NCI-H1417 treated with DMSO at 0.1 percent for 48 hours (cell line): ENCODE data around the gene LIMK2.
"Not testable (repeated sequence)": the region's sequence is repeated elsewhere in the genome, so short reads cannot be mapped to it uniquely, and the experiment has no call there.

Source experiments
- DNase-seq: peaks from one replicate; lab custom pipeline; 2025; lab: John Stamatoyannopoulos, UW

Gene LIMK2

DNA sequence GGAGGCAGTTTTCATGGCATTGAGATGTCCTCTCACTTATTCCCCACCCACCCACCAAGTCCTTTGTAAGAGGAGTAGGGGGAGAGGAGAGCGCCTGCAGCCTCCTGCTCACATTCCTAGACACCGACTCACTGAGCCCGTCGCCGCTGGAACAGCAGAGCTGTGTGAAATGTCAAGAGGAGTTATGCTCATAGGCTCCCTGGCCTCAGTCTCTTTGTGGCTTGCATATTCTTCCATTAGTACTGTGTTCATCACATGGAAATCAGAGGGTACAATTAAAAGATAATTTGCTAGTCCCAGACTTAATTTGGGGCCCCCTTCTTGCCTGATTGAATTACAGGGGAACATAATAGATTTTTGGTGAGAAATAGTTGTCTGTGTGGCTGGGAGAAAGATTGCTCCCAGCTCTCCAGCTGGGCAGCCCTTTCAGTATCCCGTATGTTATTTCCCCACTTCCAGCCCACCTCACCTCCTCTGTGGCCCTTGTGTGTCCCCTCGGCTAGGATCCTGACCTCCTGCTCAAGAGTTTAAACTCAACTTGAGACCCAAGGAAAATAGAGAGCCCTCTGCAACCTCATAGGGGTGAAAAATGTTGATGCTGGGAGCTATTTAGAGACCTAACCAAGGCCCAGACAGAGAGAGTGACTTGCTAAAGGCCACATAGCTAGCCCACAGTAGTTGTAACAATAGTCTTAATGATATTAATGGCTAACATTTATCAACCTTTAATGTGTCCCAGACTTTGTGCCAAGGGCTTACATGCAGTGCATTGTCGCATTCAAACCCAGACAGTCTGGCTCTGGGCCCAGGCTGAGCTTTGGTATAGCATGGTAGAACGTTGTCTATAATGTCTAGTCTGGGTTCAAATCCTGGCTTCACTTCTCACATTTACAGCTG is 32.2 kb downstream of the LIMK2 start:
- no peak for DNase-seq

DNA sequence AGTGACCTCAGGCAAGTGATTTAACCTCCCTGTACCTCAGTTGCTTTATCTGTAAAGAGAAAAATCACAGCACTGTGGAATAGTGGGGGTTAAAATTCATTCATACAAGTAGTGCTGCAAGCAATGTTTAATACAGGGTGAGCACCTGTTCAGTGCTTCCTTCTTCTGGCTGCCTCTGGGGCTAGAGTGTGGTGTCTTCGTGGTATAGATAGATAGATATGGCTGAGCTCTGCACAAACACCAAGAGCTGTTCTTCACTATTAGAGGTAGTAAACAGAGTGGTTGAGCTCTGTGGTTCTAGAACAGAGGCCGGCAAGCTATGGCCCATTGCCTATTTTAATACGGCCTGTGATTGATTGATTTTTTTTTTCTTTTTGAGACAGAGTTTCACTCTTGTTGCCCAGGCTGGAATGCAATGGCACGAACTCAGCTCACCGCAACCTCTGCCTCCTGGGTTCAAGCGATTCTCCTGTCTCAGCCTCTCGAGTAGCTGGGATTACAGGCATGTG is 32.9 kb downstream of the LIMK2 start:
- DNase-seq = no peak

DNA sequence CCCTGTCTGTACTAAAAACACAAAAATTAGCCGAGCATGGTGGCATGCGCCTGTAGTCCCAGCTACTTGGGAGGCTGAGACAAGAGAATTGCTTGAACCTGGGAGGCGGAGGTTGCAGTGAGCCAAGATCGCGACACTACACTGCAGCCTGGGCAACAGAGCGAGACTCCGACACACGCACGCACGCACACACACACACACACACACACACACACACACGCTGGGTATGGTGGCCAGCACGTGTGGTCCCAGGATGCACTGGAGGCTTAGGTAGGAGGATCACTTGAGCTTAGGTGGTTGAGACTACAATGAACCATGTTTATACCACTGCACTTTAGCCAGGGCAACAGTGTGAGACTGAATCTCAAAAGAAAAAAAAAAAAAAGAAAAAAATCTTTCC is 33.9 kb downstream of the LIMK2 start:
- DNase-seq = not testable (repeated sequence)

- DNase-seq = no peak
These were observed 34.6 kb downstream of the LIMK2 start for GRCh38 chr22:31246687-31247086.

DNA sequence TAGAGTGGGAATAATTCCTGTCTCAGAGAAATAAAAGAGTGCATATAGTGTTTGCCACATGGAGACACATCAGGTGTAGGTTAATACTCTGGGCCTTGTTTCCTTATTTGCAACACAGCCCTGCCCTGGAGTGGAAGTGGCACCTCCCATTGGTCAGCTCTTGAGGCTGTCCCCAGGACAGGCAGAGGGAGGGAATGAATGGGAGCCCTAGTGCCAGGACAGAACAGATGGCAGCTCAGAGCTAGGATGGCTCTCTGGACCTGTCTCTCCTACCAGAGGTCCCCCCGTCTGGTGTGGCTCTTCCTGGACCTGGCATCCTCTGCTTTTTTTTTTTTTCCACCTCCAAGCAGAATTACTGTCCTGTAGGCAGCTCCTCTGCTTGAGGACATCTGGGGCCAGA is 35.6 kb downstream of the LIMK2 start:
- no peak for DNase-seq

DNA sequence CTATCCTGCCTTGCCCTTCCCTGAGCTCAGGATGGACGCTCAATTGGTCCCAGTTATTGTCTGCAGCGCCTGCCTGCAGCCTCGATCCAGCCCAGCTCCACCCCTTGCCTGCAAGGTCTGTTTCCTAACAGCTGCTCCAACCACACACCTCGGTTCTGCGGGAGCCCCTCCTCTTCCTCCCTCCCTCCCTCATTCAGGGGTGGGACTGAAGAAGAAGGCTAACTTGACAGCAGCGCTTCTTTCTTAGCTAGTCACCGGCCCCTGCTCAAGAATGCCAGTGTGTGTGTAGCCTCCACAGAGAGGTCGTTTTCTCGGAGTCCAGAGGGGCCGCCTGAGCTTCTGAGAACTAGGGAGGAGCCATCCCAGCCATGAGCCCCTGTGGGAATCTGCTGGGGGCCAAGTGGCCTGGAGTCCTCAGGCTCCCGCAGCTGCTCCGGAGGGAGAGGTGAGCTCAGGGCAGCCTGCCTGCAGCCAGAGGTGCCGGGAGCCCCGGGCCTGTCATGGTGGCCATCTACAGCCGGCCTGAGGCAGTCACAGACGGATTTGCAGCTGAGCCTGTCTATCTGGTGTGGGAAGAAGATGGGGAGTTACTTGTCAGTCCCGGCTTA is 36.1 kb downstream of the LIMK2 start:
- DNase-seq = no peak

- no peak for DNase-seq
These were observed 37.2 kb downstream of the LIMK2 start for GRCh38 chr22:31248965-31249958.

DNA sequence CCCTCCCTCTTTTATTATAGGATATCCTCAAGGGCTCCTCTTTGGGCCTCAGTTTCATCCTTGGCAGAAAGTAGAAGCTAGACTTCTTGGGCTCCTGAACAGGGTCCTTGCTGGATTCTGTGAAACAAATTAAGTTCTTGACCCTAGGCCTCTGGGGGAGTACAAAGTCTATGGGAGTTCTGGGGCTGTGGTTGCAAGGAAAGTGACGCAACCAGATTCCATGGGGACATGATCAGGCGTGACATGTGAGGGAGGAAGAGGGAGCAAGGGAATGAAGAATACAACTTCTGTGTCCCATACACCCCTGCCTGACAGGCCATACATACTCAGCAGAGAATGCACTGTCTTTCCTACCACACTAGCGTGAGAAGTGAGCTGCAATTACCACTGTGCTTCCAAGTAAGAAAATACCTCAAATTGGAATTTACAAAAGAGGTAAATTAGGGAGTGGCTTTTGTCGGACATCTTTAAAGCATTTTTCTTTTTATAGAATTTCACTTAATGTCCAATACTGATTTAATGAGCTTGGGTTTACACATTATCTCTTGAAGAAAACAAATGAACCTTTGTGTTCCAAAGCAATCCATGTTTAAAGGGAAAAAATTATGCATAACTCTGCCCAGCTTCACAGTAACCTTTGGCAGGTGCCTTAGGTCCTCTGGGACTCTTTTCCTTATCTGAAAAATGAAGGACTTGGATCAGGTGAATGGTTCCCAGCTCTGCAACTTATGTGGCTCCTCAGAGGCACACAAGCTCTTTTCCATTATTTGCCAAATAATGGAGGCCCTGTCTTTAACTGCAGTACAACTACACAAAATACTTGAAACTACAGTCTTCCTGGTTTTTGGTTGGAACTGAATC is 38.9 kb downstream of the LIMK2 start:
- DNase-seq = no peak

DNA sequence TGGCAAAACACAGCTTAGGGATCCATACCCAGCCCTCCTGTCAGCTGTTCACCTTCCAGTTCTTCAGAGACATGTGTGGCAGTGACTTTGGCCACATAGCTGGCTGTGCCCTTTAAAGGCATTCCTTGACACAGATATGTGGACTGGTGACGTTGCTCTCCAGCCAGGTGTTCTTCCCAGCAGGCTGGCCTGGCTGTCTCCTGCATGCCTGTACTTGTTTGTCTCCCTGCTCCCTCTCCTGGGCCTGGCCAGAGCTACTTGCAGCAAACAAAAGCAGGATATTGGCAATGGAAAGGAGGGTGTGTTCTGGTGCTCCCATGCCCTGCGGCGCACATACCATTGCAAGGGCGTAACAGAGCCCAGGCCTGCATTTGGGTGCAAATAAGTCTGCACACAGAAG is 41.9 kb downstream of the LIMK2 start:
- no peak for DNase-seq

- DNase-seq = no peak
These were observed 47.8 kb downstream of the LIMK2 start for GRCh38 chr22:31259798-31260473.

DNA sequence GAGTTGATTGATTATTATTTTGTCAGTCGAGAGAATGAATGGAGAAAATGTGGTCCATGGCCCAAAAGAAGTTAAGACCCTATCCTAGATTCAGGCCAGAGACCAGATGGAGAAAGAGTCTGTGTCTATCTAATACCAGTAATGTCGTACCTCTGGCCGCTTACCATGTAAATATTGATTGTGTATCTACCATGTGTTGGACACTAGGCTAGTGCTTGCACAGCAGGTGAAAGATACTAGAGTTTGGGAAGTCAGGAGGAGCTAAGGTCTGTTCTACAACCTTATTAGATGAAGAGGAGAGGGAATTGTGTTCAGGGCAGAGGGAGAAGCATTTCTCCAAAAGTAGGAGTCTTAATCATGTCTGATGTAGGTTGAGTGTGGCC is 48.4 kb downstream of the LIMK2 start:
- no peak for DNase-seq

GRCh38 chr22:31262312-31263133 is 50.4 kb downstream of the LIMK2 start:
- DNase-seq = no peak

DNA sequence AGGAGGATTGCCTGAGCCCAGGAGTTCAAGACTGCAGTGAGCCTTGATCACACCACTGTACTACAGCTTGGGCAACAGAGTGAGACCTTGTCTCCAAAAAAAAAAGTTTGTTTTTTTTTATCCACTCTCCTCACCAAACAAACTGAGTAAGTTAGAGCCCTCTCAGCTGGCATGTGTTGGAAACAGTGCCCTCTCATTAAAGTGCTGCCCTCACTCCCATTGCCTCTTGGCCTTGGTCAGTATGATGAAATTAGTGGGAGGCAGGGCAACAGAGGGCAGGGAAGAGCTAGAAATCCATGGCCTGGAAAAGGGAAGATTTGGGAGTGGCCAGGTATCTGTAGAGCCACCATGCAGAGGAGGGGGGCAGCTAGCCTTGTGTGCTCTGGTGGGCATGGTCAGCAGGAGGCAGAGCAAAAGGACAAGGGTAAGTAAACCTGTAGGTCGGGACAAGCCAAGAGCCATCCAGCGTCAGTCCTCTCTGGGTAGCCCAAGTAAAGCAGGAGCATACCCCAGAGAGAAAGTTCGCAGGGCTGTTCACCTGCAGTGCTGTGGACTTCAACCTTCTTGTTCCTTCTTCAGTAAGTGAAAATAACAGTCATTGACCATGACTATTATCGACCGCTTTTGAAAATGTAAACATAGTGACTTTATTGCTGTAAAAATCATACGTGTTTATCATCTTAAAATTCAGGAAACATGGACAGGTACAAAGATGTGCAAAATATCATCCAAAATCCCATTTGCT is 52.0 kb downstream of the LIMK2 start:
- DNase-seq = no peak

DNA sequence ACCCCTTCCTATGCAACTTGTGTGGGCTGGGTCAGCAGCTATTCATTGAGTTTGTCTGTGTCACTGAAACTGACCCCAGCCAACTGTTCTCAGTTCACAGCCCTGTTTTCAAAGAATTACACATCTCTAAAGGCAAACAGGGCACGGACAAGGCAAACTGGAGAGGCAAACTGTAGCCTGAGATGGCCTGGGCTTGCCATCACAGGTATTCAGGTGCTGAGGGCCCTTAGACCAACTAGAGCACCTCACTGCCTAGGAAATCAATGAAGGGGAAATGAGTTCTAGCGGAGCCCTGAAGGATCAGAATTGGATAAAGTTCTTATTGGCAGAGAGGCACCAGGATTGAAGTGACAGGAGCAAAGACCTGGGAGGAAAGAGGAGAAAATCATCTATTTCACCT is 56.2 kb downstream of the LIMK2 start:
- no peak for DNase-seq

- no peak for DNase-seq
These were observed 57.9 kb downstream of the LIMK2 start for GRCh38 chr22:31269892-31270579.

GRCh38 chr22:31271026-31271425 is 58.9 kb downstream of the LIMK2 start:
- no peak for DNase-seq

DNA sequence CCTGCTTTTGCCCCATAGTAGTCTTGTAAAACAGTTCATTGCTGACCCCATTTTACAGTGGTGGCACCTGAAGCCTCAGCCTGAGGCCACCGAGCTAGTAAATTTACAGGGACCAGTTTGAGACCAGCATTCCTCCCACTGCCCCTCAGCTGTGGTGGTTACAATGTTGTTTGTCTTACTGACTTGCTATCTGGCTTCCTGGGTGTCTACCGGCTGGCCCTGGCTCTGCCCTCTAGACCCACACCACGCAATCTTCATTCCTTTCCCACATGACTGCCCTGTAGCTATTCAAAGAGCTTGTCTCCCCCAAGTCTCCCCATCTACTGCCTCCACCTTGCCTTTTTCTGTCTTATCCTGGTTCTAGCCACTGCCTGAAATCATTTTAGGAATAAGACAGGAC is 59.4 kb downstream of the LIMK2 start:
- DNase-seq = no peak
